Measurements from ENCODE around the gene EPYC. TPM values are rescaled to one million over a fixed set of nuclear protein-coding genes. Genes with fewer than 3 reads are reported as not detected.
A peak's percentile ranks its signal among the peaks of the same experiment; 100 is the strongest.

Gene EPYC
- total RNA-seq, 3 donors from 2014 or later, result not detected

DNA sequence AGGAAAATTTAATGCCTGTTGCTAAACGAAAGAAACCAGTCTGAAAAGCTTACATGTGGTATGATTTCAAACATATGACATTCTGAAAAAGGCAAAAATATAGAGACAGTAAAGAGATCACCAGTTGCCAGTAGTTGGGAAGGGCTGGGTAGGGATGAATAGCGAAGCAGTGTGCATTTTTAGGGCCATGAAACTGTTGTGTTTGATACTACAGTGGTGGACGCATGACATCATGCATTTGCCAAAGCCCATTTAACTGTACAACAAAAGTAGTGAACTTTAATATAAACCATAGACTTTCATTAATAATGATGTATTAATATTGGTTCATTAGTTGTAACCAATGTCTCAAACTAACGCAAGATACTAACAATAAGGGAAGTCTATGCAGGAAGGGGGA, 14.7 kb upstream of the EPYC start:
- Histone ChIP-seq H3K27ac (no peak overlapping the region), H3K27me3 (no peaks in the 10 kb centered on the region), H3K36me3 (no peaks in the 10 kb centered on the region), H3K9me3 (peaks cover 0 to 6% of the 10 kb centered on the region in 2 donors), H3K4me3 (no peak overlapping the region), H3K4me1 (no peaks in the 10 kb centered on the region)
- intact Hi-C loops (cut with DNase I; ENCODE audit: low total_unique reads), result no loop called here
- no peak for DNase-seq (ENCODE audit: low spot score in 2 of 2)
- no peak for TF ChIP-seq POLR2A (IDR thresholded peaks at IDR 0.05)

- intact Hi-C loops (cut with DNase I; ENCODE audit: low total_unique reads), result no loop called here
- TF ChIP-seq, protein P1, sequence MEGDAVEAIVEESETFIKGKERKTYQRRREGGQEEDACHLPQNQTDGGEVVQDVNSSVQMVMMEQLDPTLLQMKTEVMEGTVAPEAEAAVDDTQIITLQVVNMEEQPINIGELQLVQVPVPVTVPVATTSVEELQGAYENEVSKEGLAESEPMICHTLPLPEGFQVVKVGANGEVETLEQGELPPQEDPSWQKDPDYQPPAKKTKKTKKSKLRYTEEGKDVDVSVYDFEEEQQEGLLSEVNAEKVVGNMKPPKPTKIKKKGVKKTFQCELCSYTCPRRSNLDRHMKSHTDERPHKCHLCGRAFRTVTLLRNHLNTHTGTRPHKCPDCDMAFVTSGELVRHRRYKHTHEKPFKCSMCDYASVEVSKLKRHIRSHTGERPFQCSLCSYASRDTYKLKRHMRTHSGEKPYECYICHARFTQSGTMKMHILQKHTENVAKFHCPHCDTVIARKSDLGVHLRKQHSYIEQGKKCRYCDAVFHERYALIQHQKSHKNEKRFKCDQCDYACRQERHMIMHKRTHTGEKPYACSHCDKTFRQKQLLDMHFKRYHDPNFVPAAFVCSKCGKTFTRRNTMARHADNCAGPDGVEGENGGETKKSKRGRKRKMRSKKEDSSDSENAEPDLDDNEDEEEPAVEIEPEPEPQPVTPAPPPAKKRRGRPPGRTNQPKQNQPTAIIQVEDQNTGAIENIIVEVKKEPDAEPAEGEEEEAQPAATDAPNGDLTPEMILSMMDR (IDR thresholded peaks at IDR 0.05), result no peak
- TF ChIP-seq POLR2A (IDR thresholded peaks at IDR 0.05), result no peak
- no peak for TF ChIP-seq POLR2AphosphoS5 (IDR thresholded peaks at IDR 0.05)
- DNase-seq (ENCODE audit: low spot score in 2 of 2), result no peak
- no peaks in the 10 kb centered on the region for H3K27me3 ChIP-seq
- no peaks in the 10 kb centered on the region for H3K9me3 ChIP-seq
- no peaks in the 10 kb centered on the region for H3K4me1 ChIP-seq
- H3K36me3 ChIP-seq, result no peaks in the 10 kb centered on the region
- peak overlapping the region in 1 of 2 donors; percentile 49 for H3K27ac ChIP-seq
- H3K4me3 ChIP-seq, result no peak overlapping the region
These were observed 12.9 kb upstream of the EPYC start for GRCh38 chr12:91017511-91018263.

- TF ChIP-seq POLR2AphosphoS5 (IDR thresholded peaks at IDR 0.05) (no peak), POLR2A (IDR thresholded peaks at IDR 0.05) (no peak)
- TF ChIP-seq, protein P1 (IDR thresholded peaks at IDR 0.05), result no peak
- H3K36me3 ChIP-seq, result no peaks in the 10 kb centered on the region
- H3K9me3 ChIP-seq, result no peaks in the 10 kb centered on the region
- intact Hi-C loops (cut with DNase I; ENCODE audit: low total_unique reads), result no loop called here
- no peak for DNase-seq (ENCODE audit: low spot score in 2 of 2)
- H3K4me3 ChIP-seq, result no peak overlapping the region
- no peak overlapping the region for H3K27ac ChIP-seq
- H3K27me3 ChIP-seq, result no peaks in the 10 kb centered on the region
- H3K4me1 ChIP-seq, result no peaks in the 10 kb centered on the region
These were observed 12.3 kb upstream of the EPYC start for GRCh38 chr12:91017043-91017442.

DNA sequence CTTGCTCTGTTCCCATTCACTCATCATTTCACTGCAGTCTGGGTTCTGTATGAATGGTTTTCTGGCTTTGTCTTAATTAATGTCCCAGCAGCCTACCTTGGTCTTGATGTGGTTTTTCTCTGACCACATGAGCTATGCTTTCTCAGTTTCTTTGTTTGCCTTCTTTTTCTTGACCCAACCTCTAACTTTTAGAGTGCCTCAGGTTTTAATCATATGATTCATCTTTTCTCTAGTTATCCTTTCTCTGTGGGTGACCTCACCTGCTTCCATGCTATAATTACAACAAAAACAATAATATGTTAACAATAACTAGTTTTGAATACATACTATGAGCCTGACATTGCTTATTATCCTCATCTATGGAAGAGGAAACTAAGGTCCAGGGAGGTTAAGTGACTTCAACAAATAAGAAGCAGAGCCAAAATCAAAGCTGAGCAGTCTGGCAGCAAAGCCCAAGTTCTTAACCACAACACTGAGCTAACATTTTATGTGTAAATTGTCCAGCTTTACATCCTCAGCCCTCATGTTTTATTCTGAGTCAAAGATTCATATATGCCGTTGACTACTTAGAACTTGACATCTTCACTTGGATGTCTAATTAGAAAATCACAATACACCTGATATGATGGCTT, 4.7 kb upstream of the EPYC start:
- Histone ChIP-seq H3K36me3 (no peaks in the 10 kb centered on the region), H3K4me3 (no peak overlapping the region), H3K27ac (no peak overlapping the region), H3K9me3 (no peaks in the 10 kb centered on the region), H3K4me1 (no peaks in the 10 kb centered on the region), H3K27me3 (no peaks in the 10 kb centered on the region)
- DNase-seq (ENCODE audit: low spot score in 2 of 2), result no peak
- intact Hi-C loops (cut with DNase I; ENCODE audit: low total_unique reads), result loop anchor here (1.0 kb wide), 1 partner anchor 9 kb away; no protein-coding TSS in a partner anchor
- TF ChIP-seq POLR2A (IDR thresholded peaks at IDR 0.05) (no peak), POLR2AphosphoS5 (IDR thresholded peaks at IDR 0.05) (no peak)
- TF ChIP-seq, protein P1 (IDR thresholded peaks at IDR 0.05), result no peak

DNA sequence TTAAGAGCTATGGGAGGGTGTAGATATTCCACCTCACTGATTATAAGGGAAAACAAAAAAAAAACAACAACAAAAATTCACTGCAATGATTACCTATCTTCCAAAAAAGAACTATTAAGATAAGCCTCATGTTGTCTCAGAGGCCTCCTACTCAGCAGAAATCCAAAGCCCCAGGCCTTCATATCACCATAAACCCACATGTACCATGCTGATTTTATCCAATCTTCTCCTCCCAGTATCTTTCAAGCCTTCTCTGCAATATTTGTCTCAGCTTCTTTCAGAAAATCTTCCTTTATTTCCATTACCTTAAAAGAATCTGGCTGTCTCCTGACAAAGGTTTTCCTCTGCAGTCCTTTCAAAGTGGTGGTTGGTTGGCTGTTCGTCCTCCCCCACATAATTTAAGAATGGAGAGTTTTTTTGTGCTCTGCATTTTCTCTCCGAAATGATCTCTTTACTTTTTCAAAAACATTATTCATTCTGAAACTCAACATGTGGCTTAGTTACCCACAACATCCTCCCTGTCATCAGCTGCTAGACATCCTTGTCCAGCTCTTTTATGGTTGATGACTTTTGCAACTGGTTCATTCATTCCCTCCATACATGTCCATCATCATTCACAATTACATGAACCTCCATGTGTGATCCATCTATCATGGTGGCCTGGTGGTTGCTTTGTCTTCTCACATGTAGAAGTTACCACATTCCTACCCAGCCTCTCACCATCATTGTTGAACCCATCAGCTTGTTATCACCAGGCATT, 2.9 kb upstream of the EPYC start:
- intact Hi-C loops (cut with DNase I; ENCODE audit: low total_unique reads), result no loop called here
- H3K27ac ChIP-seq, result no peak overlapping the region

More for the DNA sequence above, 2.9 kb upstream of the EPYC start:
- DNase-seq (ENCODE audit: low spot score in 2 of 2), result no peak
- Histone ChIP-seq H3K4me3 (no peak overlapping the region), H3K4me1 (no peaks in the 10 kb centered on the region), H3K36me3 (no peaks in the 10 kb centered on the region), H3K9me3 (no peaks in the 10 kb centered on the region), H3K27me3 (no peaks in the 10 kb centered on the region)
- TF ChIP-seq POLR2A (IDR thresholded peaks at IDR 0.05) (no peak), POLR2AphosphoS5 (IDR thresholded peaks at IDR 0.05) (no peak)
- TF ChIP-seq, protein P1 (IDR thresholded peaks at IDR 0.05), result no peak

Measured in breast epithelium (tissue), 4 donors.